GM18517 (cell line): ENCODE results near the gene ACKR3.

Source experiments
- ATAC-seq: cut with Tn5 transposase; IDR thresholded peaks from one replicate; pipeline ENCODE4 v1.9.1; 2021; ENCODE audit warnings: mild to moderate bottlenecking, moderate library complexity; ENCODE audit not compliant: unreplicated experiment

The ACKR3 gene

DNA sequence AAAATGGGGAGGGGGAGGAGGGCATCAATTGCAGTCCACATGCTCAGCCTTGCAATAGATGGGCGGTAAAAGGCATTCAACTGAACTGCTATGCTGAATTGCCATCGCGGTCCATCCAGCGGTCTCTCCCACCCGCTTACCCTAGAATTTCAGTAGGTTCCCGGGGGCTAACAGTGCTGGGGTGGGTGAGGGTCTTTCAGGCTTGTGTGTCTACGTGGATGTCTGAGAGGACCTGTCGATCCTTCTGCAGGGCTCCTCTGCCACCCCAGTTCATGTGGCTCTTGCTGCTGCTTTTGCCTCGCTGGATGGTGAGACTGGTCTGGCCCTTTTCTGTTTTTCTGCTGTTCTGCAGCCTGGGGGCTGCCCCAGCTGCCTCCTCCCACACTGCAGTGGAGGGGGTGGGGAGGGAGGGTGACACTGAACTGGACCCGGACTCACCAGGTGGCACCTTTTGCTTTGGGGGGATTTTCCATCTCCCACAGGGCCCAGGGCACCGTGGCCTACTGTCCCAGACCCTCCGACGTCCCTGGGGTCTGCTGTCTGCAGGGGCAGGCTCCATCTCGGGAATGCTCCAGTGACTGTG, 14.1 kb downstream of the ACKR3 start:
- no peak for ATAC-seq

- ATAC-seq: no peak
Observed at GRCh38 chr2:236584521-236585384, 15.1 kb downstream of the ACKR3 start.

DNA sequence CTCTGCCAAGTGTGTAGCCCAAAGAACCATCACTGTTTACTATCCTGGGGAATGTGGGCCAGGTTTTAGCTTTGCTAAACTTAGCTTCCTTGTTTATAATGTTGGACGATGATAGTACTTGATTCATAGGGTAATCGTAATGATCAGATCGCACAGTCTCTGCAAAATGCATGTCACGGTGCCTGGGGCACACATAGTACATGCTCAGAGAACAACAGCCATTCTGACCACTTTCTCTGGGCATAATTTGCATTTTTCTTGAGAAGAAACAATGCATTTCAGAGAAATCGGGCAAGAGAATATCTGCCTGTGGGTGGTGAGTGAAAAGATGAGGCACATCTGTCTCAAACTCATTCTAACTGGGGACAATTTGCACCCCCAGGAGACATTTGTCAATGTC, 16.3 kb downstream of the ACKR3 start:
- no peak for ATAC-seq

- ATAC-seq: no peak
Observed at GRCh38 chr2:236587861-236588815, 18.5 kb downstream of the ACKR3 start.

DNA sequence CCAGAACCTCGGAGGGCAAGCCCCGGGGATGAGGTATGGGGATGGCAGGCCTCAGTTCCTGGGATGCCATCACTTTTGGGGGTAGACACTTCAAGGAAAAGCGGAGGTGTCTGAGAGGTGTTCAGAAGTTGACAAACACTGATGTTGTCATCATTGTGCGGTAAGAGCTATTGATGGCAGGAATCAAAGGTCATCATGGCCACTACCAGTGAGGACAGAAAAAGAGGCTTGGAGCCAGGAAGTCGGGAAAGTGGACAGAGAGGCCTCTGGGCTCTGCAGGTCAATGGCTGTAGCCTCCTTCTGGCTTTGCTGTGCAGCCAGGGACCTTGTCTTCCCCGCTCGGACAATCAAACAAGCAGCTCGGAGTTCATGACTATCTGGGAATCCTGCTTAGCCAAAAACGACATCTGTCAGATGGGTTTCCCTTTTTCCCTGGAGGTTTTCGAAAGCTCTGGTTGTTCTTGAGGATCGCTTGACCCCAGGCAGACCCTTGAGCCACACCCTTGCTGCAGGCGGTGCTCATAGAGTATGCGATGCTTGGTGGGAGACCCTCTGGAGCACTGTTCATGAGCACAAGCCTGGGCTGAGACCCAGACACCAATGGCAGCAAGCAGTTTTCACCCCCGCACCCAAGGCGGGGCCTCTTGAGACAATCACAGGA, 19.4 kb downstream of the ACKR3 start:
- no peak for ATAC-seq

- no peak for ATAC-seq
Observed at GRCh38 chr2:236590846-236591245, 21.2 kb downstream of the ACKR3 start.

DNA sequence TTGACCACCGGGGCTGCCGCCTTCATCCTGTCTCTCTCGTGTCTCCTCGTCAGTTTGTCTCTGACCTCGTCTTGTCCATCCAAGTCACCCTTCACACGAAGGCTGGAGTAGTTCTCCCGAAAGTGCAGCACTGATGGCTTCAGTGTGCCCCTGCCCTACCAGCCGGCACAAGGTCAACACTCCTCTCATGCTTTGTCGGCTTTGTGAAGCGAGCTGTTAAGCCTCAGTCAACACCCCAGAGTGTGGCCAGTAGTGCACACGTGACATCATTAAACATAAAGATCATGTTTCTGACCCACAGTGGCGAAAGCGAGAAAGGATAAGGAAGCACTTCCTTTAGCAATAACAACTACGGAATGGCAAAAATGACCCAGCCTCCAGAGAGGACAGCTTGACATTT, 23.2 kb downstream of the ACKR3 start:
- ATAC-seq: no peak

GRCh38 chr2:236593531-236593930, 23.9 kb downstream of the ACKR3 start:
- no peak for ATAC-seq

DNA sequence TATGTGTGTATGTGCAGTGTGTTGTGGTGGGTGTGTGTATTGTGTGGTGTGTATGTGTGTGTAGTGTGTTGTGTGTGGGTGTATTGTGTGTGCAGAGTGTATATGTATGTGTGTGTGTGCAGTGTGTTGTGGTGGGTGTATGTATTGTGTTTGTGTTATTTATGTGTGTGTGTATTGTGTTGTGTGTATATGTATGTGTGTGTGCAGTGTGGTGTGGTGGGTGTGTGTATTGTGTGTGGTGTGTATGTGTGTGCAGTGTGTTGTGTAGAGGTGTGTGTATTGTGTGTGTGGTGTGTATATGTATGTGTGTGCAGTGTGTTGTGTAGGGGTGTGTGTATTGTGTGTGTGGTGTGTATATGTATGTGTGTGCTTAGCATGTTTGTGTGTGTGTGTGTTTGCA, 24.3 kb downstream of the ACKR3 start:
- no peak for ATAC-seq

DNA sequence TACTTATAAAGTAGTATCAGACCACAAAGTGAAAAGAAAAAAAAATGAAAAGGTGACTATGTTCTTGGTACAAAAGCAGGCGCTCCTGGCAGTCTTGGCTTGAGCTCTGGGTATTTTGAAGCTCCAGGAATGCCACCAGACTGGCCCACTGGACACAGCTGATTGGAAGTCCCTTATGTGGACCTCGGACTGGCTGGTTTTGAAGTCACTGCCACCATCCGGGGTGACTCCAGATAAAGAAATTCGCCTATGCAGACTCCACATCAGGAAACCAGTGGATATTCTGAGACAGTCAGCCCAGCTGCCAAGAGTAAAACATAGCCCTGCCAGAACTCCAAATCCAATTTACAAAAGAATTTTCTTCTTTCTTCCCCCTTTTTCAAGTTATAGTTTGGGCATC, 28.0 kb downstream of the ACKR3 start:
- no peak for ATAC-seq

- ATAC-seq: no peak
Observed at GRCh38 chr2:236599059-236599458, 29.4 kb downstream of the ACKR3 start.

DNA sequence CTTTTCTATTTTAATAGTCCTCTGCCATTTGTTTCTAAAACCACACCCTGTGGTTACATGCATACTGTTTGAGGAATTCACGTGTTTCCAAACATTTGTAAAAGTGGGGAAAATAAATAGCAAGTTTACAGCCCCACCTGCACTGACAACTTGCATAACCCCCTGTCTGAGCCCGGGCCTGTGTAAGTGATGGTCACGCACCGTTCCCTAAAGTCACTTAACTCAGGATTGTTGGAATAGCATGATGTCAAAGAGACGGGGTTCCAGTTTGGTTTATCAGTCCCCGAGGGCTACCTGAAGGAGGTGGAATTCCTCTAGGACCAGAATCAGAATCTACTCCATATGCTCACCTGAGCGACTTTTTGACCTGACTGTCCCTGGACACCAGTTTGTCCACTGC, 30.5 kb downstream of the ACKR3 start:
- ATAC-seq: no peak

GRCh38 chr2:236600892-236601291, 31.3 kb downstream of the ACKR3 start:
- no peak for ATAC-seq

GRCh38 chr2:236601316-236602202, 31.9 kb downstream of the ACKR3 start:
- ATAC-seq: no peak

DNA sequence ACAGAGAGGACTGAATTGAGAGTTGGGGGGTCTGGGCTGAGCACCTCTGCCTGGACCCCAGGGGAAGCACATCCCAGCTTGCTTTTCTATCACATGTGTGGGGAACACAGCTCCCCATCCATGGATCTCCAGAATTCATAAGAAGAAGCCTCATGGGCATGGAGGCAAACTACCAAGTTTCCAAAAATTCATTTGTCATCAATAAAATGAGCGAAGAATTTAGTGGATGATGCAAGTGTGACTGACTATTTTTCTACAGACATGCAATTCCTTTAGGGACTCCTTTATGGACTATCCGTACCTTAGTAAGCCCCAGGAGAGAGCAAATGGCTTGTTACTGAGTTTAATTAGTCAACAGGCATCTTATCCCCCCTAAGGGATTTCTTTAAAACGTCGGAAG, 33.1 kb downstream of the ACKR3 start:
- ATAC-seq: no peak

- no peak for ATAC-seq
Observed at GRCh38 chr2:236603361-236604015, 33.9 kb downstream of the ACKR3 start.

DNA sequence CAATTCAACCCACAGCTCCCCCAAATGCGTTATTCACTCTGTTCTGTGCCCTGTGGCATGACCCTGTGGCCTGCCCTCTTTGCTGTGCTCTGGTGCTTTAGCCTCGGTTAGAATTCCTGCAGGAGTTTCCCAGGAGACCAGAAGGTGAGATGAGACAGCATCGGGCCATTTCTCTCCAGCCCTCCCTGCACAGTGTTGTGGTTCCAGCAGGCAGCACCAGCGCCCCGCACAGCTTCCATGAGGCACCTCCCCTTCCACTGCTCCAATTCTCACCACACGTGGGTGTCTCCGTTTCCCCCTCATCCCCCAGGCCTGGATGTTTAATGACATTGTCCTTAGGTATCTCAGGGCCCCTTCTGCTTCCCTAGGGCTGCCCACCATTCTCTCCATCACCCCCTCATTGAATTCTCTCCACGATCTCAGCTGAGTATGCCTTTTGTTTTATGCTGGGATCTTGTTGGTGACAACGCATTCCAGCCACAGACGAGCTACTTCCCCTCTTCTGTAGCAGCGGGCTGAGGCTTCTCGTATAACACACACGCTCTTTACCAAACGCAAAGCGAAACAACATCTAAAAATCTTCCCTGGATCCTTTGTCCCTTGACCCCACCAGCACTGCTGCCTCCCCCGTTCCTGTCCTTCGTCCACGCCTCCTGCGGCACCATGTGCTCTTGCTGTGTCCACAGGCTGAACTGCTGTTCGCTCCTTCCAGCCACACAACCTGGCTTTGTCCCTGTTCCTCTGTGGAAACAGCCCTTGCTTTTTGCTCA, 35.1 kb downstream of the ACKR3 start:
- ATAC-seq: no peak

GRCh38 chr2:236605345-236605734, 35.7 kb downstream of the ACKR3 start:
- ATAC-seq: no peak

DNA sequence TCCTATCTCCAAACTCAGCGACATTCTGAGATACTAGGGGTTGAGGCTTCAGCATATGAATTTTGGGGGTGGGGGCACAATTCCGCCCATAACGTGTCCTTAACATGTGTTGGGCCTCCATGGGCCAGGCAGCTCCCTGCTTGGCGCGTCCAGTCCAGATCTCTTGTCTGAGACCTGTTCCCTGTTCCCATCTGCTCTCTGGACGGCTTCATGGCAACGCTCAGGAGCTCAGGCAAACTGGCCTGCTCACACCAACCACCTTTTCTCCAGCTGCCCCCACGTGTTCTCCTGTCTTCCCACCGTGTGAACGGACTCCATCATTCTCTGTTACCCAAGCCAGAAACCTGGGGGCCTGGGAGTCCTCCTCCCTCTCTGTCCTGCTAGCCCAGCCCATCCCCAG, 36.4 kb downstream of the ACKR3 start:
- ATAC-seq: no peak
